Vein endothelial cell (primary cell): ENCODE results near the gene KIF13A. TPM values are rescaled to one million over a fixed set of nuclear protein-coding genes. Genes with fewer than 3 reads are reported as not detected.

Experiments used
- small RNA-seq: library from RNA; depleted of rRNA; stranded (forward); fragments of <200 nt; gene quantifications from one replicate; pipeline ENCODE3, GENCODE V24; 2012
- total RNA-seq: library from RNA; depleted of rRNA; stranded (reverse); fragments of >200 nt; gene quantifications from 2 replicates; pipeline ENCODE4 v1.2.3, GENCODE V29; 2012

KIF13A gene
- total RNA-seq: 57.2 and 63.9 TPM in 2 replicates

GRCh38 chr6:17987447-17987696 is at the start of gene KIF13A:
Gene KIF13A (minus strand): TSS chr6:17987635. CDS start chr6:17987463, 172 bp downstream.

Small RNA genes within 50 kb of the gene (small RNA-seq; reads per million reads assigned to genes)
- gene RF00019 (not detected), gene RNA5SP204 (1.5 reads per million, percentile 72 among the genes with 10 or more reads in this experiment)

Other genes starting within 250 kb of the KIF13A start
- gene NHLRC1, start 135.0 kb upstream of the KIF13A start, total RNA-seq: 1.7 and 2.0 TPM in 2 replicates
- gene TPMT, start 167.4 kb upstream of the KIF13A start, total RNA-seq: 8.8 and 11.9 TPM in 2 replicates
- 9.5 and 10.5 TPM in 2 replicates for gene KDM1B, start 167.8 kb upstream of the KIF13A start, total RNA-seq